Naive thymus-derived CD8-positive, alpha-beta T cell (primary cell): ENCODE results near the gene SLC22A5. TPM values are rescaled to one million over a fixed set of nuclear protein-coding genes. Genes with fewer than 3 reads are reported as not detected.
"Not testable (repeated sequence)": the region's sequence is repeated elsewhere in the genome, so short reads cannot be mapped to it uniquely, and the experiment has no call there.

Experiments
- ATAC-seq, 2 donors: fragments of 150-1000 bp; cut with Tn5 transposase in 1 of 2; sonication (Bioruptor Pico), chemical (Tn5 transposase) in 1 of 2; 1 replicate in 1 of 2; 2 replicates in 1 of 2; pipeline ENCODE4 v1.10.0; 2021; ENCODE audit warnings: mild to moderate bottlenecking in 2 of 2, moderate library complexity in 2 of 2
- POLR2A ChIA-PET: fragments of 350-600 bp; sonication (Branson Sonifier 250); formaldehyde crosslinking; loops from one replicate; lab custom pipeline; 2021; ENCODE audit warnings: antibody characterized with exemption; lab: Charles Lee
- DNase-seq, 10 donors: peaks; one replicate each; pipeline versions ENCODE4 v3.0.0 to v3.0.0-alpha.2; 2020 to 2022
- H3K27ac Mint-ChIP-seq, 10 donors: one replicate each; pipeline ENCODE4 v1.8.0; 2020 to 2022; ENCODE audit warnings: mild to moderate bottlenecking in 10 of 10, mixed read lengths in 10 of 10, moderate library complexity in 4 of 10, inconsistent platforms in 1 of 10
- H3K27me3 Mint-ChIP-seq, 5 donors: one replicate each; pipeline ENCODE4 v1.8.0; 2021 to 2022; ENCODE audit warnings: mixed read lengths in 5 of 5
- H3K36me3 Mint-ChIP-seq, 3 donors: one replicate each; pipeline ENCODE4 v1.8.0; 2020 to 2022; ENCODE audit warnings: mixed read lengths in 3 of 3, mild to moderate bottlenecking in 2 of 3, inconsistent platforms in 1 of 3
- H3K4me1 Mint-ChIP-seq, 4 donors: one replicate each; pipeline ENCODE4 v1.8.0; 2021 to 2022; ENCODE audit warnings: mixed read lengths in 4 of 4
- H3K4me3 Mint-ChIP-seq, 10 donors: one replicate each; pipeline ENCODE4 v1.8.0; 2020 to 2022; ENCODE audit warnings: mild to moderate bottlenecking in 10 of 10, mixed read lengths in 10 of 10, moderate library complexity in 6 of 10, inconsistent platforms in 1 of 10
- H3K9me3 Mint-ChIP-seq, 9 donors: one replicate each; pipeline ENCODE4 v1.8.0; 2020 to 2022; ENCODE audit warnings: mixed read lengths in 9 of 9, mild to moderate bottlenecking in 3 of 9, inconsistent platforms in 1 of 9, moderate library complexity in 1 of 9
- polyA plus RNA-seq, 3 donors: library from polyadenylated mRNA; unstranded; fragments of 300-500 nt; fragmentation: Illumina TruSeq; gene quantifications; one replicate each; pipeline ENCODE4 v1.2.3, GENCODE V29; 2021
- total RNA-seq, 8 experiments: library from RNA in 2 of 8; stranded (reverse) in 2 of 8; gene quantifications; one replicate each; pipeline ENCODE4 v1.2.3 and lab custom pipeline; 2021 to 2026

SLC22A5 gene
- total and polyA plus RNA-seq, 5 experiments from 2014 or later: 1.9 to 11.1 (median 3.2) TPM

GRCh38 chr5:132391247-132391646, 21.7 kb downstream of the SLC22A5 start:
- POLR2A ChIA-PET: interaction anchor here (1.7 to 7.2 kb wide), 4 partner anchors 16 to 108 kb away, joined by 5 to 96 read pairs (median 10); partner anchors contain the start of gene IRF1
- no peaks in the 10 kb centered on the region for H3K27me3 Mint-ChIP-seq
- H3K36me3 Mint-ChIP-seq: peaks cover 0 to 26% (median 4%) of the 10 kb centered on the region in 3 donors
- no peaks in the 10 kb centered on the region for H3K9me3 Mint-ChIP-seq
- peak overlapping the region in 4 of 10 donors; percentile 33 to 63 (median 43) for H3K27ac Mint-ChIP-seq
- no peak for ATAC-seq
- no peak for DNase-seq
- H3K4me3 Mint-ChIP-seq: no peak overlapping the region
- H3K4me1 Mint-ChIP-seq: peaks cover 13 to 65% (median 41%) of the 10 kb centered on the region in 4 donors

GRCh38 chr5:132391870-132392269, 22.4 kb downstream of the SLC22A5 start:
- DNase-seq (no peak), ATAC-seq (no peak)
- no peaks in the 10 kb centered on the region for H3K27me3 Mint-ChIP-seq
- no peaks in the 10 kb centered on the region for H3K9me3 Mint-ChIP-seq
- peaks cover 14 to 65% (median 41%) of the 10 kb centered on the region in 4 donors for H3K4me1 Mint-ChIP-seq
- peak overlapping the region in 3 of 10 donors; percentile 15 to 35 (median 31) for H3K27ac Mint-ChIP-seq
- no peak overlapping the region for H3K4me3 Mint-ChIP-seq
- peaks cover 0 to 24% (median 4%) of the 10 kb centered on the region in 3 donors for H3K36me3 Mint-ChIP-seq
- POLR2A ChIA-PET: interaction anchor here (1.7 to 4.2 kb wide), 3 partner anchors 15 to 98 kb away, joined by 5 to 14 read pairs (median 6); partner anchors contain the start of gene IRF1

GRCh38 chr5:132392411-132392810, 22.9 kb downstream of the SLC22A5 start:
- POLR2A ChIA-PET: interaction anchor here (1.7 kb wide), 2 partner anchors 18 to 98 kb away, joined by 5 to 6 read pairs; partner anchors contain the start of gene IRF1
- no peak overlapping the region for H3K4me3 Mint-ChIP-seq
- DNase-seq (no peak), ATAC-seq (no peak)
- H3K4me1 Mint-ChIP-seq: peaks cover 17 to 67% (median 43%) of the 10 kb centered on the region in 4 donors
- no peaks in the 10 kb centered on the region for H3K27me3 Mint-ChIP-seq
- H3K36me3 Mint-ChIP-seq: peaks cover 0 to 24% (median 4%) of the 10 kb centered on the region in 3 donors
- H3K27ac Mint-ChIP-seq: peak overlapping the region in 4 of 10 donors; percentile 25 to 86 (median 56)
- H3K9me3 Mint-ChIP-seq: no peaks in the 10 kb centered on the region

GRCh38 chr5:132392978-132393825, 23.7 kb downstream of the SLC22A5 start:
- DNase-seq (no peak), ATAC-seq (no peak)
- Mint-ChIP-seq H3K4me3 (no peak overlapping the region), H3K36me3 (peaks cover 0 to 24% (median 4%) of the 10 kb centered on the region in 3 donors), H3K27me3 (no peaks in the 10 kb centered on the region), H3K27ac (peak overlapping the region in 8 of 10 donors; percentile 19 to 86 (median 47)), H3K4me1 (peaks cover 21 to 68% (median 51%) of the 10 kb centered on the region in 4 donors), H3K9me3 (no peaks in the 10 kb centered on the region)
- POLR2A ChIA-PET: no interaction called here

- H3K27me3 Mint-ChIP-seq: no peaks in the 10 kb centered on the region
- H3K36me3 Mint-ChIP-seq: peaks cover 0 to 18% (median 4%) of the 10 kb centered on the region in 3 donors
- POLR2A ChIA-PET: interaction anchor here (0.6 to 2.9 kb wide), 4 partner anchors 10 to 102 kb away, joined by 3 to 14 read pairs (median 8); partner anchors contain the start of gene IRF1
- DNase-seq (no peak), ATAC-seq (peak in 1 of 2 donors; percentile 37)
- peak overlapping the region in 4 of 10 donors; percentile 2 to 14 (median 9) for H3K4me3 Mint-ChIP-seq
- H3K9me3 Mint-ChIP-seq: no peaks in the 10 kb centered on the region
- H3K27ac Mint-ChIP-seq: peak overlapping the region in 9 of 10 donors; percentile 48 to 92 (median 80)
- peaks cover 24 to 71% (median 62%) of the 10 kb centered on the region in 4 donors for H3K4me1 Mint-ChIP-seq
These were observed 25.3 kb downstream of the SLC22A5 start for GRCh38 chr5:132394667-132395259.

GRCh38 chr5:132396589-132397031, 27.1 kb downstream of the SLC22A5 start:
- ATAC-seq (peak; percentile 52 to 74), DNase-seq (peak in 1 of 10 donors; percentile 41)
- H3K9me3 Mint-ChIP-seq: no peaks in the 10 kb centered on the region
- H3K4me3 Mint-ChIP-seq: peak overlapping the region in 9 of 10 donors; percentile 4 to 77 (median 62)
- H3K27ac Mint-ChIP-seq: peak overlapping the region in 9 of 10 donors; percentile 75 to 88 (median 82)
- H3K4me1 Mint-ChIP-seq: peaks cover 34 to 83% (median 76%) of the 10 kb centered on the region in 4 donors
- POLR2A ChIA-PET: interaction anchor here (1.3 to 2.9 kb wide), 4 partner anchors 11 to 100 kb away, joined by 3 to 14 read pairs (median 4); no protein-coding TSS in a partner anchor
- no peaks in the 10 kb centered on the region for H3K27me3 Mint-ChIP-seq
- H3K36me3 Mint-ChIP-seq: peaks cover 0 to 13% (median 0%) of the 10 kb centered on the region in 3 donors

GRCh38 chr5:132397224-132397623, 27.7 kb downstream of the SLC22A5 start:
- peaks cover 0 to 13% (median 0%) of the 10 kb centered on the region in 3 donors for H3K36me3 Mint-ChIP-seq
- no peaks in the 10 kb centered on the region for H3K27me3 Mint-ChIP-seq
- no peak for DNase-seq
- peaks cover 36 to 88% (median 78%) of the 10 kb centered on the region in 4 donors for H3K4me1 Mint-ChIP-seq
- H3K9me3 Mint-ChIP-seq: no peaks in the 10 kb centered on the region
- peak; percentile 25 to 45 for ATAC-seq
- H3K4me3 Mint-ChIP-seq: peak overlapping the region in 8 of 10 donors; percentile 21 to 77 (median 62)
- peak overlapping the region in 9 of 10 donors; percentile 1 to 82 (median 54) for H3K27ac Mint-ChIP-seq
- POLR2A ChIA-PET: interaction anchor here (1.0 to 1.5 kb wide), 4 partner anchors 8 to 92 kb away, joined by 3 to 6 read pairs (median 4); no protein-coding TSS in a partner anchor

GRCh38 chr5:132397936-132398675, 28.6 kb downstream of the SLC22A5 start:
- ATAC-seq, DNase-seq, H3K27me3 Mint-ChIP-seq, H3K9me3 Mint-ChIP-seq: not testable (repeated sequence)
- H3K36me3 Mint-ChIP-seq: peaks cover 0 to 11% (median 0%) of the 10 kb centered on the region in 3 donors
- H3K4me3 Mint-ChIP-seq: peak overlapping the region in 5 of 10 donors; percentile 12 to 77 (median 63)
- peaks cover 38 to 91% (median 73%) of the 10 kb centered on the region in 4 donors for H3K4me1 Mint-ChIP-seq
- H3K27ac Mint-ChIP-seq: peak overlapping the region in 6 of 10 donors; percentile 9 to 80 (median 46)
- POLR2A ChIA-PET: interaction anchor here (1.0 to 1.5 kb wide), 4 partner anchors 8 to 92 kb away, joined by 3 to 6 read pairs (median 4); no protein-coding TSS in a partner anchor

GRCh38 chr5:132404041-132404440, 34.5 kb downstream of the SLC22A5 start:
- ATAC-seq, H3K4me3 Mint-ChIP-seq, H3K27me3 Mint-ChIP-seq, DNase-seq, H3K9me3 Mint-ChIP-seq, H3K36me3 Mint-ChIP-seq: not testable (repeated sequence)
- Mint-ChIP-seq H3K4me1 (peaks cover 41 to 83% (median 74%) of the 10 kb centered on the region in 4 donors), H3K27ac (peak overlapping the region in 5 of 10 donors; percentile 13 to 86 (median 65))
- POLR2A ChIA-PET: interaction anchor here (1.2 kb wide), 1 partner anchor 92 kb away, joined by 4 read pairs; no protein-coding TSS in a partner anchor

- DNase-seq: no peak
- no peaks in the 10 kb centered on the region for H3K27me3 Mint-ChIP-seq
- peaks cover 0 to 2% (median 0%) of the 10 kb centered on the region in 9 donors for H3K9me3 Mint-ChIP-seq
- peaks cover 38 to 81% (median 68%) of the 10 kb centered on the region in 4 donors for H3K4me1 Mint-ChIP-seq
- peak overlapping the region in 1 of 10 donors; percentile 27 for H3K4me3 Mint-ChIP-seq
- POLR2A ChIA-PET: interaction anchor here (1.0 to 8.6 kb wide), 5 partner anchors 8 to 91 kb away, joined by 3 to 178 read pairs (median 14); partner anchors contain the start of gene IRF1
- H3K36me3 Mint-ChIP-seq: no peaks in the 10 kb centered on the region
- no peak for ATAC-seq
- peak overlapping the region; percentile 14 to 99 (median 60) for H3K27ac Mint-ChIP-seq
These were observed 36.1 kb downstream of the SLC22A5 start for GRCh38 chr5:132405646-132406045.
